SK-N-SH treated with all-trans-retinoic acid at 6 μM for 48 hours (cell line): Measurements from ENCODE around the gene RNF157.

Experiments
- ARNTL ChIP-seq: fragments of 450-650 bp; formaldehyde crosslinking; IDR thresholded peaks from 2 replicates; pipeline ENCODE4 v1.5.0; 2020; ENCODE audit warnings: low read depth, mild to moderate bottlenecking, moderate library complexity, borderline replicate concordance
- CSDC2 ChIP-seq: fragments of 250-450 bp; sonication (Bioruptor Pico); IDR thresholded peaks from 2 replicates; pipeline ENCODE4 v1.5.0; 2020; ENCODE audit warnings: mild to moderate bottlenecking, moderate library complexity
- PPARA ChIP-seq: fragments of 250-450 bp; sonication (Bioruptor Pico); IDR thresholded peaks from 2 replicates; pipeline ENCODE4 v1.5.0; 2020; ENCODE audit warnings: mild to moderate bottlenecking, borderline replicate concordance
- TCF4 ChIP-seq: fragments of 250-450 bp; sonication (Bioruptor Pico); IDR thresholded peaks from 2 replicates; pipeline ENCODE4 v1.8.0; 2021; ENCODE audit warnings: mild to moderate bottlenecking, moderate library complexity, borderline replicate concordance
- ZC3H10 ChIP-seq: fragments of 250-450 bp; sonication (Bioruptor Pico); IDR thresholded peaks from 2 replicates; pipeline ENCODE4 v1.5.1; 2021; ENCODE audit warnings: mild to moderate bottlenecking, moderate library complexity
- ZNF70 ChIP-seq: fragments of 450-650 bp; formaldehyde crosslinking; IDR thresholded peaks from 2 replicates; pipeline ENCODE4 v1.5.0; 2020; ENCODE audit warnings: mild to moderate bottlenecking, moderate library complexity
- TF ChIP-seq, protein P1 (sequence below): fragments of 250-450 bp; sonication (Bioruptor Pico); IDR thresholded peaks from 2 replicates; pipeline ENCODE4 v1.8.0; 2020; ENCODE audit warnings: mild to moderate bottlenecking, moderate library complexity, borderline replicate concordance

DNA sequence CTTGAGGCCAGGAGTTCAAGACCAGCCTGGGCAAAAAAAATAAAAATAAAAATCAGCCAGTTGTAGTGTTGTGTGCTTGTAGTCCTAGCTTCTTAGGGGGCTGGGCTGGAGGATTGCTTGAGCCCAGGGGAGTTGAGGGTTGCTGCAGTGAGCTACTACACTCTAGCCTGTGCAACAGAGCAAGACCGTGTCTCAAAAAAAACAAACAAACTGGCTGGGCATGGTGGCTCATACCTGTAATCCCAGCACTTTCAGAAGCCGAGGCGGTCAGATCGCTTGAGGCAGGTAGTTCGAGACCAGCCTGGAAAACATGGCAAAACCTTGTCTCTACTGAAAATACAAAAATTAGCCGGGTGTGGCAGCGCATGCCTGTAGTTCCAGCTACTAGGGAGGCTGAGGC, 19.9 kb upstream of the RNF157 start:
- TF ChIP-seq ZC3H10 (CRISPR knock-in tag): no peak
- no peak for TF ChIP-seq CSDC2 (CRISPR knock-in tag)
- TF ChIP-seq PPARA: no peak
- TF ChIP-seq, protein P1, sequence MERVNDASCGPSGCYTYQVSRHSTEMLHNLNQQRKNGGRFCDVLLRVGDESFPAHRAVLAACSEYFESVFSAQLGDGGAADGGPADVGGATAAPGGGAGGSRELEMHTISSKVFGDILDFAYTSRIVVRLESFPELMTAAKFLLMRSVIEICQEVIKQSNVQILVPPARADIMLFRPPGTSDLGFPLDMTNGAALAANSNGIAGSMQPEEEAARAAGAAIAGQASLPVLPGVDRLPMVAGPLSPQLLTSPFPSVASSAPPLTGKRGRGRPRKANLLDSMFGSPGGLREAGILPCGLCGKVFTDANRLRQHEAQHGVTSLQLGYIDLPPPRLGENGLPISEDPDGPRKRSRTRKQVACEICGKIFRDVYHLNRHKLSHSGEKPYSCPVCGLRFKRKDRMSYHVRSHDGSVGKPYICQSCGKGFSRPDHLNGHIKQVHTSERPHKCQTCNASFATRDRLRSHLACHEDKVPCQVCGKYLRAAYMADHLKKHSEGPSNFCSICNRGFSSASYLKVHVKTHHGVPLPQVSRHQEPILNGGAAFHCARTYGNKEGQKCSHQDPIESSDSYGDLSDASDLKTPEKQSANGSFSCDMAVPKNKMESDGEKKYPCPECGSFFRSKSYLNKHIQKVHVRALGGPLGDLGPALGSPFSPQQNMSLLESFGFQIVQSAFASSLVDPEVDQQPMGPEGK (CRISPR knock-in tag): no peak
- no peak for TF ChIP-seq ARNTL (CRISPR knock-in tag)
- no peak for TF ChIP-seq TCF4 (CRISPR knock-in tag)
- TF ChIP-seq ZNF70 (CRISPR knock-in tag): no peak
